Suppressor macrophage (primary cell): Measurements from ENCODE around the gene P2RY13.

Source experiments
- DNase-seq, 4 experiments: peaks; one replicate each; pipeline ENCODE4 v3.0.0-alpha.2; 2020 to 2022

P2RY13 gene

GRCh38 chr3:151320131-151320530 is 9.2 kb downstream of the P2RY13 start:
- no peak for DNase-seq

DNA sequence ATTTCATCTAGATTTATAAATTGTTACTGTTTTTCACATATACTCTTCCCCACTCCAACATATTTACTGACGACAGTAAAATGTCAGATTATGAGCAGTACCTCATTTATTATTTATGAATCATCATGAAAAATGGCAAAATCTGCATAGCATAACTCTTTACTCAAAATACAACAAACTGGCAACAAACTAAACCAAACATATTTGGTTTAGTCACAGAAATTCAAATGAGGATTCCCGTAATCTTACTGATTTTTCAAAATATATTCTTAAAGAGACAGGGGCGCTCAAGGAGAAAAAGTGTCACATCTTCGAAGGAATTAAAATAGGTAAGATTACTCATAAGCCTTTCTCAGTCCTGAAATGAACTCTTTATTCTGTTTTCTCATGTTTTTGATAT is 9.7 kb downstream of the P2RY13 start:
- DNase-seq: no peak

DNA sequence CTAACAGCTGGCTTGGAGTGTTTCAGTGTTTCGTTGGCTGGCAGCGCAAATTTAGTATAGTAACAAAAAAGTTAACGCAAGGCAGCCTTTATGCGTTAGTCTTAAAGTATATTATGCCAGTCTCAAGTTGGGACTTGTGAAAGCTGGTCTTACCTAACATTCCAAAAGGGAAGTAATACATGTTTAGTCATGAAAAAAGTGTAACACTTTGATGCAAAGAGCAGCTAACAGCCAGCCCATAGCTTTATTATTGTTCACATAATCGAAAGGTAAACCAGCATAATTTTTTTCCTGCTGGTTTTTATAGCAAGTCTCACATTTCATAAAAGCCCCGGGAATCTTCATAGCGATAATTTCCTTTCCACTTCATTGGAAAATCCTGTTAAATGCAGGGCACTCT is 10.4 kb downstream of the P2RY13 start:
- DNase-seq: peak; percentile 32 to 82 (median 63)

DNA sequence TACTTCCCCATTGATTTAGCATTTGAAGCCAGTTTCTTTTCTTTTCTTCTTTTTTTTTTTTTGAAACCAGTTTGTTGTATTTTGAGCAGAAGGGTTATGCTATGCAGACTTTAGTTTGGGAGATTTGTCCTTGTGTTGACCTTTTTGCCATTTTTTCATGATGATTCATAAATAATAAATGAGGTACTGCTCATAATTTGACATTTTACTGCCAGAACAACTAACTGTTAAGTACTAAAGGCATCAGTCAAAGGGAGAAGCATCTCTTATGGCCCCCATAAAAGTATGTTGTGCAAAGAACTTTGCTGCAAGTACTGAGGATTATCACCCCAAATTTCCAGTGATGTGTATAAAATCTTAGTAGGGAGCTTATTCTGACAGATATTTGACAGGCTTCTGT is 11.0 kb downstream of the P2RY13 start:
- DNase-seq: no peak

- DNase-seq: no peak
Measured at GRCh38 chr3:151316267-151316991, 12.9 kb downstream of the P2RY13 start, which contains the start of gene GPR87. Gene GPR87 (minus strand): TSS chr3:151316820. CDS start chr3:151300100, 16,720 bp downstream.

- DNase-seq: no peak
Measured at GRCh38 chr3:151315846-151316245, 13.5 kb downstream of the P2RY13 start.

- DNase-seq: no peak
Measured at GRCh38 chr3:151315136-151315535, 14.2 kb downstream of the P2RY13 start.

GRCh38 chr3:151314593-151314992 is 14.8 kb downstream of the P2RY13 start:
- no peak for DNase-seq

- DNase-seq: no peak
Measured at GRCh38 chr3:151314137-151314536, 15.2 kb downstream of the P2RY13 start.

DNA sequence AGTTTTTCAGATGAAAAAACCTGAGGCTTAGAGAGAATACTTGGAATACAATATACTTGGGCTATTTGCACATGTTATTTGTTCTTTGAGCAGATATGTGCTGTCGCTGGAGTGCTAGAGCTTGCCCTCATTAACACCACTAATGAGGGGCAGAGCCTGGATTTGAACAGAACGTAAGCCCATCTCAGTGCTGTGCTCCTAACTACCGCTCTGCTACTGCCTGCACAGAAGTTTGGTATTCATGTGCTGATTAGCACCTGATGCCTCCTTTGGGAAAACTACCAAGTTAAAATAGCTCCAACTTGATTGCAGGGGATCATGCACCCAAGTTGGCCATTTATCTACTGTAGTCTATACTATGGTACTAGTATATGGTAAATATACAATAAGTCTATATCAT is 16.4 kb downstream of the P2RY13 start:
- no peak for DNase-seq

DNA sequence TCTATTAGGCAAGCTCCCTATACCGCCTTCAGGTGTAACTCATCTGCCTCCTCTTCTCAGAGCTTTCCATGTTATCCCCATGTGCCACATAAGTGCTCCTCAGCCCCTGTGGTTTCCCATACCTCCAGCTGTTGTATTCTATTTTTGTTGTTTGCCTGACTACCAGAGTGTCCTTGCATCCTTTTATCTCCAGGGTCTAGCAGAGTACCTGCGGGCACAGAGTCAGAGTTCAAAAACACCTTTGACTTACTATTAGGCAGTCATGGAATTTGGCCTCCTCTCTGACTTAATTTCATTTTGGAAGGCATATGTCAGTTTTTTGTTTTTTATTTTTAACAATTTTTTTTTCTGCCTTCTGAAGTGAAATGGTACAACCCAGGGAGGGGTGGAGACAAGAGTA is 19.8 kb downstream of the P2RY13 start:
- no peak for DNase-seq

DNA sequence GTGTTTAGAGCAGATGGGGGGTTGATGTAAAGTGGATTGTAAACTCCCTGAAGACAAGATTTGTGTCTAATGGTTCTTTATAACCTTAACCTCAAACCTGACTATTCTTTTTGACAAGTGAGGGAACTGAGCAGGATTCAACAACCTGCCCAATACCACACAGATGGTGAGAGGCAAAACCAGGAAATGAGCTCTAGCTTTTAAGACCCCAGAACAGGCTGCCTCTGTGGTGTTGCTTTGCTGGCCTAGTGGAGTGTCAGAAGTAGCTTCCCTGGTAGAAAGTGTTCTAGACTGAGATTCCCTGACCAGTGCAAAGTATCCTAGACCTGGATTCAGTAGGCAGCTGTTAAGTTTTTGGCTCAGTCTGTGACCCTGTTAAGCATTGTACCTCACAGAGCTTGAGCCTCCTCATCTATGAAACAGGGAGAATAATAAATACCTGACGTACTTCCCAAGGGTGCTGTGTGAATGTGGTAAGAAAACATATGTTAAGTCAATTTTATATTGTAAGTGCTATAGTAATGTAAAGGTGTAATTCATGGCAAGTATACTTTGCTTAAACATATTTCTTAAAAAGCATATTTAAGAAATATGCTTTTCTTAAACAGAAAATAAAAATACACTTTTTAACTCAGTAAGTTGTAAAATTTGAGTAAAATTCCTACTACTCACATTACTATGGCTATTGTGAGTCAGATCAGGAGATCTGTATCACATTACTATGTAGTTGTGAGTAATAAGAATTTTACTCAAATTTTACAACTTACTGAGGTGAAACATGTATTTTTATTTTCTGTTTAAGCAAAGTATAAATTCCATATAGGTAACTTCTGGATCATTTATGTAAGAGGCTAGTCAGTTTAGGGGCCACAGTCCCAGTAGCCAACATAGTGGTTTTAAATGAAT is 21.5 kb downstream of the P2RY13 start:
- DNase-seq: no peak

- DNase-seq: no peak
Measured at GRCh38 chr3:151307131-151307530, 22.2 kb downstream of the P2RY13 start.

DNA sequence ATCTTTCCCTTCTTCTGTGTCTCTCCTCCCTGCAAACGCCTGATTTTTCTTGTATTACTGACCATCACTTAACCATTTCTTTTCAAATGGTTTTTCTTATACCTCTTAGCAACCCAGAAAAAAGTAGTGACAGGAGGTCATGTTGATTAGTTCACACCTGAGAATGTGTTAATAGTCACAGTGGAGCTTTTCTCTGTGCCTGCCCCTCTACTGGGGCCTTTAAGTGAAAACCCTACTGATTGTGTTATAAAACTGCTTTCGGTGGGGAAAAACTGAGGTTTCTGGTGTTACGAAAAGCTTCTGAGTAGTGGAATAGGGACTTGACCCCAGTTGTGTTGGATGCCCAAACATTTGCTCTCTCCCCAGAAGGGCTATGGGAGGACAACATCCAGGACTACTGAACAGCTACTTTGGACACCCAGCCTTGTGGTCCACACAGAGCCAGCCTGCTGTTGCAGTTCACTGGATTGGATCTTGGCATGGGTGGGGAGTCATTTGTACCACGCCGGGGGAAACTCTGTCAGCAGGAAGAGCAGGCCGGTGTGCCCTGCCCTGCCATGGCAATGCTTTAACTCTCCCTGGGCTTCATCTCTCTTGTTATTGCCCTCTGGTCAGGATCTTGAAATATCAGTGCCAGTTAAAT is 23.1 kb downstream of the P2RY13 start:
- DNase-seq: no peak

- DNase-seq: no peak
Measured at GRCh38 chr3:151305775-151306151, 23.6 kb downstream of the P2RY13 start.

DNA sequence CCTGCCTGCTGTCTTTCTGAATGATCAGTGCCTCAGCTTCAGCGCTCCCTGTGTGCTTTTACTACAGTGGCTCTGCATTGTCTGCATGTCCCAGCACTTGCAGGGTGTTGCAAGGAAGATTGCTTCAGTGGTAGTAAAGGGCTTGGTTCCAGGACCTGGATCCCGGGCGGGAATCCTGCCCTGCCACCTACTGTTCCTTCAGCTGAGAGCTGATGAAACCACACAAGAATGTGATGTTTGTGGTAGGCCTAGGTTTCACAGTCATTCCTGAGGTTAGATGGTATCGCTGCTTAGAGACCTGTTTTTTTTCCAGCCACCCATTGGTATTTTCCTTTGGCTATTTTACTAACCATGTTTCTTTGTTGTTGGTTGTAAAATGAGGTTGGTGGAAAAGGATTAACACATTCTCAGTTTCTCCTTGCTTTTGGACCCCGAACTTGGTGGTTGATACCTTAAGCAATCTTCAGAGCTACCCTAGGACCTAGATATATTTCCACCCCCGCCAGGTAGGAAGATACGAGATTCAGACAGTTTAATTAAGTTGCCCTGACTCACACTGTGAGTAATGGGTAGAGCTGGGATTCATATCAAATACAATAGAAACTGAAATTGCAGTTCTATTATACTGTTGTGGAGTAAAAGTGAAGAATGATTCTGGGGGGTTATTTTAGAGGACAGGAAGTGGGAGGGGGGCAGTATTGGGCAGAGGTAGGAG is 24.1 kb downstream of the P2RY13 start:
- DNase-seq: no peak

DNA sequence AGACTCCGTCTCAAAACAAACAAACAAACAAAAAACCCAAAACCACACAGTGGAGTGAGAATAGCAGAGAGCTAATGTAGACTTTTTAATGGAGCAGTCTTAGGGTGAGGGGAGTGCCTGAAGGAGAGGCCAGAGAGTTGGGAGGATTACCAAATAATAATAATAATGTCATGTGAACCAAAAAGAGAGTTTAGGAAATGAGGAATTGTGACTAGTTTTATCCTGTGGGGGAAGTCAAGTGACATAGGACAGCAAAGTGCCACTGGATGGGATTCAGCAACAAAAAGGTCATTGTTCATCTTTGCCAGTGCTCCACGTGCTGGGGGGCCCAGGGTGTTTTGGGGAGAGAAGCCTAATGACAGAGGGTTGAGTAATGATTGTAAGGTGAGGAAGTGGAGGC is 25.6 kb downstream of the P2RY13 start:
- DNase-seq: peak in 3 of 4 experiments; percentile 43 to 56 (median 48)

- peak in 3 of 4 experiments; percentile 17 to 52 (median 41) for DNase-seq
Measured at GRCh38 chr3:151301787-151302186, 27.6 kb downstream of the P2RY13 start.

DNA sequence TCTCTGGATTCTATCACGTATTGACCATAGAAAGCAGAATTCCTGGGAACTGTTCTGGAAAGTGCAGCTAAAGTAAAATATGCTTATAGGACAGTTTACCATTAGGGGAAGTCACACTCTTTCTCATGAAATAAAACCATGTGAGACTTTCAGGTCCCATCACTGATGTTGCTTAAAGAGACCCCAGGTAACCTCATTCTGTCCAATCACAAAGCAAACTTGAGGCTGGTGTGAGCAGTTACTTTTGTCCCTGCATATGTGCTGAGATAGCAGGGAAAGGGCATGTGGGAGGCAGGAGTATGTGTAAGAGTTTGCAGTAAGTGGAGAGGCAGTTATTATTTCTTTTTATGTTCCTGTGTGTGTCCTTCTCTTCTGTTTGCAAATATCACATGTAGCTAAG is 28.8 kb downstream of the P2RY13 start:
- DNase-seq: peak in 3 of 4 experiments; percentile 52 to 79 (median 76)

GRCh38 chr3:151299006-151299405 is 30.3 kb downstream of the P2RY13 start:
- DNase-seq: no peak

- no peak for DNase-seq
Measured at GRCh38 chr3:151297429-151297828, 31.9 kb downstream of the P2RY13 start.

- DNase-seq: no peak
Measured at GRCh38 chr3:151296226-151296625, 33.1 kb downstream of the P2RY13 start.

- no peak for DNase-seq
Measured at GRCh38 chr3:151293127-151293526, 36.2 kb downstream of the P2RY13 start.
